Panc1 (cell line): ENCODE results near the gene CRCP. TPM values are rescaled to one million over a fixed set of nuclear protein-coding genes. Genes with fewer than 3 reads are reported as not detected.

Source experiments
- ATAC-seq: fragments of 200-7000 bp; cut with Tn5 transposase; 2 replicates; pipeline ENCODE4 v1.9.1; 2020; ENCODE audit warnings: mild to moderate bottlenecking, moderate library complexity
- BruUV-seq: library from RNA; stranded (reverse); fragments of 400-500 nt; replicated peaks from 2 replicates; lab custom pipeline; 2021; lab: Mats Ljungman, UMichigan
- CTCF ChIA-PET: fragments of 300-600 bp; sonication (Branson Sonifier 250); formaldehyde crosslinking; loops from one replicate; lab custom pipeline; 2022; ENCODE audit warnings: antibody characterized with exemption; lab: Charles Lee
- POLR2A ChIA-PET: fragments of 300-600 bp; sonication (Branson Sonifier 250); formaldehyde crosslinking; loops from one replicate; lab custom pipeline; 2022; ENCODE audit warnings: antibody characterized with exemption; lab: Charles Lee
- DNase-seq: peaks from one replicate; pipeline ENCODE4 v3.0.0-alpha.2; 2010; ENCODE audit warnings: low read depth, low spot score
- H3K27ac ChIP-seq: 2 replicates; pipeline ENCODE4 v1.5.1; 2011; ENCODE audit warnings: mild to moderate bottlenecking, low read length, inconsistent platforms
- H3K27me3 ChIP-seq: fragments of 200-500 bp; sonication (Bioruptor generic); 2 replicates; pipeline ENCODE4 v1.6.0; 2014; ENCODE audit warnings: low read length, inconsistent platforms; ENCODE audit not compliant: control insufficient read depth, insufficient read depth
- H3K36me3 ChIP-seq: fragments of 200-500 bp; sonication (Bioruptor generic); 2 replicates; pipeline ENCODE4 v1.5.1; 2014; ENCODE audit warnings: inconsistent platforms, mild to moderate bottlenecking, low read length, moderate library complexity; ENCODE audit not compliant: control insufficient read depth, insufficient read depth
- H3K4me1 ChIP-seq: 2 replicates; pipeline ENCODE4 v1.5.1; 2011; ENCODE audit warnings: inconsistent platforms, mild to moderate bottlenecking, low read length, moderate library complexity; ENCODE audit not compliant: control insufficient read depth, insufficient read depth
- H3K4me3 ChIP-seq, 2 experiments: 2 replicates each; pipeline ENCODE4 v1.5.1; 2011 to 2012; ENCODE audit warnings: low read depth in 2 of 2, low read length in 2 of 2, mild to moderate bottlenecking in 2 of 2, inconsistent platforms in 1 of 2, moderate library complexity in 1 of 2
- H3K9me3 ChIP-seq: fragments of 200-500 bp; sonication (Bioruptor generic); 2 replicates; pipeline ENCODE4 v1.5.1; 2014; ENCODE audit warnings: low read depth, mild to moderate bottlenecking, inconsistent platforms, low read length, moderate library complexity; ENCODE audit not compliant: control insufficient read depth, insufficient read depth
- POLR2AphosphoS5 ChIP-seq: IDR thresholded peaks from 2 replicates; pipeline ENCODE4 v1.6.1; 2012; ENCODE audit warnings: mild to moderate bottlenecking, low read depth, low read length, moderate library complexity
- SIN3A ChIP-seq: IDR thresholded peaks from 2 replicates; pipeline ENCODE4 v1.6.1; 2012; ENCODE audit warnings: low read depth, mild to moderate bottlenecking, low read length, moderate library complexity, borderline replicate concordance; ENCODE audit not compliant: insufficient read depth
- TCF7L2 ChIP-seq: IDR thresholded peaks from 2 replicates; pipeline ENCODE4 v1.6.1; 2011; ENCODE audit warnings: mild to moderate bottlenecking, low read depth, low read length, inconsistent platforms
- in situ Hi-C: cut with HindIII; loops from 2 replicates; pipeline ENCODE4 v1.10.0; 2016; ENCODE audit warnings: low sequenced_read_pairs, low pct_unique_long_range_greater_than_20kb
- intact Hi-C: fragments of 100-400 bp; cut with micrococcal nuclease; formaldehyde crosslinking; loops from one replicate; pipeline ENCODE4 v1.10.0; 2022; ENCODE audit not compliant: unreplicated experiment
- total RNA-seq: library from RNA; stranded (reverse); gene quantifications from one replicate; pipeline ENCODE4 v1.2.1, GENCODE V29; 2021; ENCODE audit not compliant: unreplicated experiment
- TF ChIP-seq, protein P1 (sequence below): fragments of 450-650 bp; IDR thresholded peaks from 2 replicates; pipeline ENCODE4 v1.5.1; 2017; ENCODE audit warnings: mild to moderate bottlenecking
- TF ChIP-seq, protein P2 (sequence below), 2 experiments: IDR thresholded peaks; 2 replicates each; pipeline ENCODE4 v1.6.1; 2011 to 2012; ENCODE audit warnings: low read depth in 2 of 2, control low read depth in 1 of 2, low read length in 1 of 2, mild to moderate bottlenecking in 1 of 2, moderate library complexity in 1 of 2; ENCODE audit not compliant: insufficient read depth in 1 of 2

The CRCP gene
- total RNA-seq, 1 experiment from 2014 or later = 46.4 TPM

DNA sequence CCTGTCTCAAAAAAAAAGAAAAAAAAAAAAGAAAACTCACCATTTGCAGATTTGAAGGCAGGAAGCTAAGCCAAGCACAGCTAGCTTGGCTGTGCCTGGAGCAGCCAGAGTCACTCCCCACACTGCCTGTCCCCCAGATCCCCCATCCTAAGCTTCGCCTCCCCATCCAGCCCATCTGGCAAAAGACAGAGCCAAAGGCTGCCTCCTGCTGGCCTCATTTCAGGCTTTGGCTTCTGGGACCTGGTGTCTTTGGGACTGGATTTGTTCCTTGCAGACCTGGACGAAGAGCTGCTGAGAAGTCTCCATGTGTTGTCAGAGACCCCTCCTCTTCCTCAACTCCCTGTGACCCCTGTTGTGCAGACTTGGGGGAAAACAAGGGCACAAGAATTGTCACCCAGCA lies 31.0 kb upstream of the CRCP start:
- Histone ChIP-seq H3K36me3 (no peaks in the 10 kb centered on the region), H3K27ac (no peak overlapping the region), H3K4me1 (no peaks in the 10 kb centered on the region), H3K9me3 (no peaks in the 10 kb centered on the region), H3K4me3 (no peak overlapping the region), H3K27me3 (no peaks in the 10 kb centered on the region)
- ChIA-PET POLR2A (no interaction called here), CTCF (interaction anchor here (0.6 to 0.7 kb wide), 3 partner anchors 12 to 113 kb away, joined by 4 to 12 read pairs (median 5); no protein-coding TSS in a partner anchor)
- DNase-seq (no peak), ATAC-seq (no peak)
- TF ChIP-seq POLR2AphosphoS5 (no peak), SIN3A (no peak), TCF7L2 (no peak)
- TF ChIP-seq, protein P1, sequence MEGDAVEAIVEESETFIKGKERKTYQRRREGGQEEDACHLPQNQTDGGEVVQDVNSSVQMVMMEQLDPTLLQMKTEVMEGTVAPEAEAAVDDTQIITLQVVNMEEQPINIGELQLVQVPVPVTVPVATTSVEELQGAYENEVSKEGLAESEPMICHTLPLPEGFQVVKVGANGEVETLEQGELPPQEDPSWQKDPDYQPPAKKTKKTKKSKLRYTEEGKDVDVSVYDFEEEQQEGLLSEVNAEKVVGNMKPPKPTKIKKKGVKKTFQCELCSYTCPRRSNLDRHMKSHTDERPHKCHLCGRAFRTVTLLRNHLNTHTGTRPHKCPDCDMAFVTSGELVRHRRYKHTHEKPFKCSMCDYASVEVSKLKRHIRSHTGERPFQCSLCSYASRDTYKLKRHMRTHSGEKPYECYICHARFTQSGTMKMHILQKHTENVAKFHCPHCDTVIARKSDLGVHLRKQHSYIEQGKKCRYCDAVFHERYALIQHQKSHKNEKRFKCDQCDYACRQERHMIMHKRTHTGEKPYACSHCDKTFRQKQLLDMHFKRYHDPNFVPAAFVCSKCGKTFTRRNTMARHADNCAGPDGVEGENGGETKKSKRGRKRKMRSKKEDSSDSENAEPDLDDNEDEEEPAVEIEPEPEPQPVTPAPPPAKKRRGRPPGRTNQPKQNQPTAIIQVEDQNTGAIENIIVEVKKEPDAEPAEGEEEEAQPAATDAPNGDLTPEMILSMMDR = no peak
- TF ChIP-seq, protein P2, sequence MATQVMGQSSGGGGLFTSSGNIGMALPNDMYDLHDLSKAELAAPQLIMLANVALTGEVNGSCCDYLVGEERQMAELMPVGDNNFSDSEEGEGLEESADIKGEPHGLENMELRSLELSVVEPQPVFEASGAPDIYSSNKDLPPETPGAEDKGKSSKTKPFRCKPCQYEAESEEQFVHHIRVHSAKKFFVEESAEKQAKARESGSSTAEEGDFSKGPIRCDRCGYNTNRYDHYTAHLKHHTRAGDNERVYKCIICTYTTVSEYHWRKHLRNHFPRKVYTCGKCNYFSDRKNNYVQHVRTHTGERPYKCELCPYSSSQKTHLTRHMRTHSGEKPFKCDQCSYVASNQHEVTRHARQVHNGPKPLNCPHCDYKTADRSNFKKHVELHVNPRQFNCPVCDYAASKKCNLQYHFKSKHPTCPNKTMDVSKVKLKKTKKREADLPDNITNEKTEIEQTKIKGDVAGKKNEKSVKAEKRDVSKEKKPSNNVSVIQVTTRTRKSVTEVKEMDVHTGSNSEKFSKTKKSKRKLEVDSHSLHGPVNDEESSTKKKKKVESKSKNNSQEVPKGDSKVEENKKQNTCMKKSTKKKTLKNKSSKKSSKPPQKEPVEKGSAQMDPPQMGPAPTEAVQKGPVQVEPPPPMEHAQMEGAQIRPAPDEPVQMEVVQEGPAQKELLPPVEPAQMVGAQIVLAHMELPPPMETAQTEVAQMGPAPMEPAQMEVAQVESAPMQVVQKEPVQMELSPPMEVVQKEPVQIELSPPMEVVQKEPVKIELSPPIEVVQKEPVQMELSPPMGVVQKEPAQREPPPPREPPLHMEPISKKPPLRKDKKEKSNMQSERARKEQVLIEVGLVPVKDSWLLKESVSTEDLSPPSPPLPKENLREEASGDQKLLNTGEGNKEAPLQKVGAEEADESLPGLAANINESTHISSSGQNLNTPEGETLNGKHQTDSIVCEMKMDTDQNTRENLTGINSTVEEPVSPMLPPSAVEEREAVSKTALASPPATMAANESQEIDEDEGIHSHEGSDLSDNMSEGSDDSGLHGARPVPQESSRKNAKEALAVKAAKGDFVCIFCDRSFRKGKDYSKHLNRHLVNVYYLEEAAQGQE (IDR thresholded peaks at IDR 0.05; ENCODE audit: insufficient read depth in 1 of 2, low read depth in 2 of 2, low read length in 1 of 2) = no peak
- in situ Hi-C loops = no loop called here
- intact Hi-C loops = no loop called here
- BruUV-seq = no TSS peak

DNA sequence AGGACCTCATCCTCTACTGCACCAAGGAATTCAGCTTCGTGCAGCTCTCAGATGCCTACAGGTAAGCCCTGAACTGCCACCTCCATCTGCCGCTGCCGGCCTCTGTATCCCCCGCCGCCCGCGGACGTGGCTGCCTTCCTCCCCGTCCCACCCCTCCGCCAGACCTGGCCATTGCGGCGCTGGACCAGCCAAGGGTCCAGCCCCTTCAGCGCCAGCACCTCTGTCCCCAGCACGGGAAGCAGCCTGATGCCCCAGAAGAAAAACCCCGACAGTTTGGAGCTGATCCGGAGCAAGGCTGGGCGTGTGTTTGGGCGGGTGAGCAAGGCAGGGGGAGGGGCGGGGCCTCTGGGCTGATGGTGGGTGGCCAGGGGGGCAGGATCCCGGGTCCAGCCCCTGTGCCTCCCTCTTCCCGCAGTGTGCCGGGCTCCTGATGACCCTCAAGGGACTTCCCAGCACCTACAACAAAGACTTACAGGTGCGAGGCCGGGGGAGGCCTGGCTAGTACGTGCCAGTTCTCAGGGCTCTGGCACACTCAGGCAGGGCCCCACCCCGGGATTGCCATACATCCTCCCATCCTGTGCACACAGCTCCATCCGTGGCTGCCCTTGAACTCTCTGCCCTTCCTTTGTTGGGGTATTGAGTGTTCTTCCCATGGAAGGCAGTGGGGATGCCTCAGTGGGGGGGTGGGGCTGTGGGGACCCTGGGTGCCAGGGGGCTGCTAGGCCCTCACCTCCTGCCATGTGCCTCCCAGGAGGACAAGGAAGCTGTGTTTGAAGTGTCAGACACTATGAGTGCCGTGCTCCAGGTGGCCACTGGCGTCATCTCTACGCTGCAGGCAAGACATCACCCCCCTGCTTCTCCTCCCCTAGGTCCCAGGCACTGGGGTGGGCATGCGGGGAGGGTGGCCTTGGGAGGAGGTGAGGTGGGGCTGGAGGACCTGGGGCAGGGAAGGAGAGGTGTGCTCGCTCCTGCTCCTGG lies 25.5 kb upstream of the CRCP start:
- DNase-seq = no peak
- ChIA-PET POLR2A (no interaction called here), CTCF (no interaction called here)
- Histone ChIP-seq H3K36me3 (no peaks in the 10 kb centered on the region), H3K4me1 (no peaks in the 10 kb centered on the region), H3K27me3 (no peaks in the 10 kb centered on the region), H3K4me3 (no peak overlapping the region), H3K9me3 (no peaks in the 10 kb centered on the region), H3K27ac (no peak overlapping the region)
- in situ Hi-C loops (no loop called here), intact Hi-C loops (no loop called here)
- ATAC-seq = 0 out of 2 replicates have a peak, but pooled peaks have one; percentile 12
- TF ChIP-seq, protein P2 (IDR thresholded peaks at IDR 0.05; ENCODE audit: insufficient read depth in 1 of 2, low read depth in 2 of 2, low read length in 1 of 2) = no peak
- no peak for TF ChIP-seq SIN3A
- TF ChIP-seq, protein P1 = no peak
- no peak for TF ChIP-seq POLR2AphosphoS5
- TF ChIP-seq TCF7L2 = no peak
- no TSS peak for BruUV-seq
